Spleen (tissue), 7 donors: ENCODE data around the gene IPO4.

Experiments
- POLR2A ChIP-seq, 3 donors: fragments of 450-650 bp; IDR thresholded peaks; one replicate each; pipeline ENCODE4 v1.5.1; 2017; ENCODE audit warnings: antibody characterized with exemption in 3 of 3, mild to moderate bottlenecking in 1 of 3
- TF ChIP-seq, protein P1 (sequence below), 11 experiments: fragments of 200-600 bp in 7 of 11; fragments of 450-650 bp in 4 of 11; sonication (generic) in 4 of 11; IDR thresholded peaks in 8 of 11; conservative IDR thresholded peaks in 3 of 11; 1 replicate in 7 of 11; 2 replicates in 4 of 11; pipeline versions ENCODE4 v1.4.0 to v1.8.0; 2016 to 2021; ENCODE audit warnings: antibody characterized with exemption in 11 of 11, inconsistent platforms in 4 of 11, mild to moderate bottlenecking in 1 of 11
- donor health status: DM: no; HTN: no; CAD: no; lungs with moderate emphysema.
- donor health status: DM: no; HTN: no; CAD: no.
- donor health status: DM: no; HTN: no; CAD: no.

DNA sequence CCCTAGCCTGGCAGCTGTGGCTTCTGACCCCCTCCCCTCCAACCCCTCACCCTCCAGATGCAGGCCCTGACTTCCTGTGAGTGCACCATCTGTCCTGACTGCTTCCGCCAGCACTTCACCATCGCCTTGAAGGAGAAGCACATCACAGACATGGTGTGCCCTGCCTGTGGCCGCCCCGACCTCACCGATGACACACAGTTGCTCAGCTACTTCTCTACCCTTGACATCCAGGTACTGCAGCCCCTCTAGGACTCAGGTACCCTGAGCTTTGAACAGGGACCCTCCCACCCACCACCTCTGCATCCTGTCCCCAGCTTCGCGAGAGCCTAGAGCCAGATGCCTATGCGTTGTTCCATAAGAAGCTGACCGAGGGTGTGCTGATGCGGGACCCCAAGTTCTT, 33.5 kb downstream of the IPO4 start:
- TF ChIP-seq, protein P1, sequence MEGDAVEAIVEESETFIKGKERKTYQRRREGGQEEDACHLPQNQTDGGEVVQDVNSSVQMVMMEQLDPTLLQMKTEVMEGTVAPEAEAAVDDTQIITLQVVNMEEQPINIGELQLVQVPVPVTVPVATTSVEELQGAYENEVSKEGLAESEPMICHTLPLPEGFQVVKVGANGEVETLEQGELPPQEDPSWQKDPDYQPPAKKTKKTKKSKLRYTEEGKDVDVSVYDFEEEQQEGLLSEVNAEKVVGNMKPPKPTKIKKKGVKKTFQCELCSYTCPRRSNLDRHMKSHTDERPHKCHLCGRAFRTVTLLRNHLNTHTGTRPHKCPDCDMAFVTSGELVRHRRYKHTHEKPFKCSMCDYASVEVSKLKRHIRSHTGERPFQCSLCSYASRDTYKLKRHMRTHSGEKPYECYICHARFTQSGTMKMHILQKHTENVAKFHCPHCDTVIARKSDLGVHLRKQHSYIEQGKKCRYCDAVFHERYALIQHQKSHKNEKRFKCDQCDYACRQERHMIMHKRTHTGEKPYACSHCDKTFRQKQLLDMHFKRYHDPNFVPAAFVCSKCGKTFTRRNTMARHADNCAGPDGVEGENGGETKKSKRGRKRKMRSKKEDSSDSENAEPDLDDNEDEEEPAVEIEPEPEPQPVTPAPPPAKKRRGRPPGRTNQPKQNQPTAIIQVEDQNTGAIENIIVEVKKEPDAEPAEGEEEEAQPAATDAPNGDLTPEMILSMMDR (IDR thresholded peaks at IDR 0.05 in 8 of 11, conservative IDR thresholded peaks at IDR 0.05 in 3 of 11): no peak
- no peak for TF ChIP-seq POLR2A (IDR thresholded peaks at IDR 0.05)
